HG02588 (cell line): ENCODE measurements around the gene EMP1.

Experiments
- ATAC-seq: cut with Tn5 transposase; IDR thresholded peaks from one replicate; pipeline ENCODE4 v1.9.1; 2021; ENCODE audit warnings: mild to moderate bottlenecking, moderate library complexity; ENCODE audit not compliant: unreplicated experiment

Gene EMP1

GRCh38 chr12:13195785-13196129 is 769 bp upstream of the EMP1 start:
- no peak for ATAC-seq

- ATAC-seq: no peak
Measured at GRCh38 chr12:13197032-13197431, 506 bp downstream of the EMP1 start.

- ATAC-seq: no peak
Measured at GRCh38 chr12:13197526-13198143, 1.1 kb downstream of the EMP1 start.

GRCh38 chr12:13198241-13198640 is 1.7 kb downstream of the EMP1 start:
- ATAC-seq: no peak

- ATAC-seq: no peak
Measured at GRCh38 chr12:13198876-13199275, 2.4 kb downstream of the EMP1 start.

GRCh38 chr12:13199592-13199991 is 3.1 kb downstream of the EMP1 start:
- no peak for ATAC-seq

GRCh38 chr12:13200841-13201240 is 4.3 kb downstream of the EMP1 start:
- ATAC-seq: no peak

GRCh38 chr12:13203034-13203922 is 6.8 kb downstream of the EMP1 start:
- ATAC-seq: no peak

- no peak for ATAC-seq
Measured at GRCh38 chr12:13204428-13204827, 7.9 kb downstream of the EMP1 start.

- no peak for ATAC-seq
Measured at GRCh38 chr12:13205809-13206559, 9.5 kb downstream of the EMP1 start.

GRCh38 chr12:13206560-13206897 is 10.0 kb downstream of the EMP1 start:
- no peak for ATAC-seq

GRCh38 chr12:13208533-13209435 is 12.3 kb downstream of the EMP1 start:
- ATAC-seq: no peak

GRCh38 chr12:13209436-13210235 is 13.1 kb downstream of the EMP1 start:
- ATAC-seq: no peak

GRCh38 chr12:13210236-13211190 is 14.0 kb downstream of the EMP1 start:
- no peak for ATAC-seq

GRCh38 chr12:13211191-13211858 is 14.8 kb downstream of the EMP1 start:
- ATAC-seq: no peak

- no peak for ATAC-seq
Measured at GRCh38 chr12:13211859-13212664, 15.5 kb downstream of the EMP1 start.

- no peak for ATAC-seq
Measured at GRCh38 chr12:13215056-13215455, 18.5 kb downstream of the EMP1 start.

GRCh38 chr12:13218641-13219040 is 22.1 kb downstream of the EMP1 start:
- no peak for ATAC-seq
